Measurements from ENCODE around the gene USP9Y.

The USP9Y gene

GRCh38 chrY:12793999-12794398 lies 93.0 kb downstream of the USP9Y start:
- no peak for DNase-seq

GRCh38 chrY:12808046-12808445 lies 107.0 kb downstream of the USP9Y start:
- DNase-seq = no peak

GRCh38 chrY:12809034-12809433 lies 108.0 kb downstream of the USP9Y start:
- no peak for DNase-seq

- DNase-seq = no peak
Observed at GRCh38 chrY:12823408-12823807, 122.4 kb downstream of the USP9Y start.

- no peak for DNase-seq
Observed at GRCh38 chrY:12826791-12827190, 125.8 kb downstream of the USP9Y start.

DNA sequence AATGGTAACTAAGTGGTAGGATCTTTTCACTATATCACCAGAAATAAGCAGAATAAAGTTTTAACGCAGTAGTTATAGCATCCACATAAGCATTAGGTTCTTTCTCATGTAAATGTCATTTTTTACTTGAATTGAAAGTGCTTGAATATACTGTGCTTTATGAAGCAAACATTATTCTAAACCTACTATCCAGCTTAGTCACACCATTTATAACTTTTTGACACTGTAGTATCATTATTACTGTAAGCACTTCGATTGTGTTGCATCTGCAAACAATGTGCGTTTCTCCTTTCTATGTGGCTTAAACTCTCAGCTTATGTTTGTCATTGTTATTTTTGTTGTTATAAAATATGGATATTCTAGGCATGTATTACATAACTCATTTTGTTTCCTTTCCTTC lies 132.3 kb downstream of the USP9Y start:
- DNase-seq = no peak

- DNase-seq = no peak
Observed at GRCh38 chrY:12837550-12837949, 136.5 kb downstream of the USP9Y start.

- DNase-seq = no peak
Observed at GRCh38 chrY:12841368-12841767, 140.3 kb downstream of the USP9Y start.

- no peak for DNase-seq
Observed at GRCh38 chrY:12846793-12847192, 145.8 kb downstream of the USP9Y start.

DNA sequence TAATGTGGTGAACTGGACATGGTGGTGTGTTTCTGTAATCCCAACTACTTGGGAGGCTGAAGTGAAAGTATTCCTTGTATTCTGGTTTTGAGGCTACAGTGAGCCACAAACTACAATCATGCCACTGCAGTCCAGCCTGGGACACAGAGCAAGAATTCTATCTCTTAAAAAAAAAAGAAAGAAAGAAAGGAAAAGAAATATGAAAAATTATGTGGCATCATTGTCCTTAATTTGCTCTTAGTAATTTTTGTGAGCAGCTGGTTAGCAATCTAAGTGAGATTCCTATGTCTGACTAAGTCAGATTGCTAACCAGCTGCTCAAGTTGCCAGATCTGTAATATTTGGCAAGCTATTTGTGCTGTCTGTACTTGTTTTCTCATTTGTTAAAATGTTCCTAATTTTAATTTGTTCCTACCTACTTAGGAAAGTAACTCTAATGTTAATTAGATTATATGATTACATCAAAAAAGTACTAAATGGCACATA lies 154.8 kb downstream of the USP9Y start:
- DNase-seq = no peak

GRCh38 chrY:12867960-12868359 lies 166.9 kb downstream of the USP9Y start:
- DNase-seq = no peak

DNA sequence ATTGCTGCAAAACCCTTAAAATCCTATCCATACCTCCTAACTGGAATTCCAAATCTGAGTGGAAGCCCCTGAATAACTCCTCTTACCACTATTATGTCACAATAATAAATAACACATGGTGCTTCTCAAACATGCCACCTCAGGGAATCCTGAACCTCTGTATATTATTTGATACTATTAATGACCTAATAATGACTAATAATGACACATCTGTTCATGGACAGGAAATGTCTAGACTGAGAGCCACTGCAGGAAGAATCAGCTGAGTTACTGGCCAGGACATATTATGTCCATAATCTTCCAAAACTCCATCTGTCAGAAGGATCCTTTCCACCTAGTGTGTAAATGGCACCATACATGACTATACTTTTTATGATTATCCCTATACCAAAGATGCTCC lies 195.9 kb downstream of the USP9Y start:
- no peak for DNase-seq

DNA sequence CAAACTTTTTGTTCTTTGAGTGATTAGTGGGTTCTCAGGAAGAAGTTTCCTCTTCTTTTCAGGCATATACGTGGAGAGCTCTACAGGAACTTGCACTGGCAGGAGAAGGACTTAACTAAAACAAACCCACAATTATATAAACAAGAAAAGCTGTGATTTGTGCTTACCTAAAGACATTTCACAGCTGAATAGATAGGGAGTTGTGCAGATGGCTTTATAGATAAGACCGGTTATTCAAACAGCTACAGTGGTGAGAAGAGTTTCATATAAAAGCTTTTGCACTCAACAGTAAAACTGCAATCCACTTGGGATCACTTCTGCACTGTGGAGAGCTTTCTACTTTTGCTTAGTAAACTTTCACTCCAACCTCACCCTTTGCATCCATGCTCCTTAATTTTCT lies 197.6 kb downstream of the USP9Y start:
- DNase-seq = no peak

DNA sequence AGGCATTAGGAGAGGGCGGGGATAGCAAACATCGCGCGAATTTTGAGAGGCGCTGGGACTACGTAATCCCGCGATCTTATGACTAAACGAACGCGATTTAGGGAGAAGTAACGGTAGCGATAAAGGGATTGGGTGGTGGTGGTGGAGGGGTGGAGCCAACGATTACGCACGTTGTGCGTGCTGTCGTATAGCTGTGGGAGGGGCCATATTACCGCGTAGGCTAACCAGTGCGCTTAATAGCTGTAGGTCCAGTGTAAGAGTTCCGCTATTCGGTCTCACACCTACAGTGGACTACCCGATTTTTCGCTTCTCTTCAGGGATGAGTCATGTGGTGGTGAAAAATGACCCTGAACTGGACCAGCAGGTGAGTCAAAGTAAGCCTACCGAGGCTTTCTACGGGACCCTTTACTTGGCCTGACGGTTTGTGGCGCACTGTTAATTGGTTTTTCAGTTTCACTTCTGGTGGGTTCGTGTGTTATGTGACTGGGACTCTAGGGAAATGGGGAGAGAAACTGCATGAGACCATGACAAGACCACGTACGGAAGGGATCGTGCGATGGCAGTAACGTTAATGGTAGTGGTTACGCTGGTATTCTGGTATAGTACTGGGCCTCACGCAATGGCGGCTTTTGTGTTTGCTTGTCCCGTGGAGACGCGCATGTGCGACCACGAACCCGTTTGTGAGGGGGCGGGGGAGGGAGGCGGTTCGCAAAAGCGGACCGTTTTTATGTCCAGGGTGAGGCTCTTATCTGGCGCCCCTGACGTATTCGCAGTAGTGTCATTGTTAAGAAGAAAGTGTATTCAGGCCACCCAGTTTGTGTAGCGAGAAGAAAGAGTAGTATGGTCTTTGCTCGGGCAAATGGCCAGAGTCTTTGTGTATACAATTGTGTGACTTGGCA lies 203.8 kb downstream of the USP9Y start, which contains the start of gene DDX3Y:
TSS of gene DDX3Y (plus strand) at position 251 of the 899 bp plus-strand sequence. CDS start at position 320, 69 bp downstream.
- DNase-seq = no peak

GRCh38 chrY:12905517-12905872 lies 204.5 kb downstream of the USP9Y start:
- no peak for DNase-seq

DNA sequence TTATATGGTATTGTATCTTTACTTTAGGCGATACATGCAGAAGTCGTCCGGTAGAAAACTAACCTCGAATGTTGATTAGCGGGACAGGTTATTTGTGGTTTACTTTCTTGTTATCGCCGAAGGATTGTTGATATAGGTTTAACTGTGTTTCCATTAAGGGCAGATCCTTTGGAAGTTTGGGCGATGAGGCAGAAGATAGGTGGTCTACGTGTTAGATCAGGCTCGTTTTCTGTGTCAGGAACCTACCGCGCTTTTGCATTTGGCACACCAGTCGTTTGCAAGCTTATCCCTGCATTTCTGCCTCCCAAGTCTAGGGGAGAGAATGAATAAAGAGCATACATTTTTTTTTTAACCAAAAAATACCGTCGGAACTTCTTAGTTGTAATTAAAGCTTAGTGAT lies 204.9 kb downstream of the USP9Y start:
- no peak for DNase-seq
